Effector CD4-positive, alpha-beta T cell (primary cell): ENCODE measurements around the gene RBCK1.
"Not testable (repeated sequence)": the region's sequence is repeated elsewhere in the genome, so short reads cannot be mapped to it uniquely, and the experiment has no call there.

Source experiments
- DNase-seq: peaks from one replicate; pipeline ENCODE4 v3.0.0-alpha.2; 2020

Gene RBCK1

GRCh38 chr20:476561-477249 lies 68.6 kb downstream of the RBCK1 start:
- not testable (repeated sequence) for DNase-seq

GRCh38 chr20:478010-478948 lies 70.2 kb downstream of the RBCK1 start:
- no peak for DNase-seq

- DNase-seq, result peak; percentile 33
These were observed 70.9 kb downstream of the RBCK1 start for GRCh38 chr20:478949-479429.

GRCh38 chr20:479487-479886 lies 71.4 kb downstream of the RBCK1 start:
- DNase-seq, result no peak

GRCh38 chr20:480044-480443 lies 71.9 kb downstream of the RBCK1 start:
- DNase-seq, result no peak

- DNase-seq, result no peak
These were observed 73.1 kb downstream of the RBCK1 start for GRCh38 chr20:481167-481566.
